ENCODE measurements around the gene ARSA.
"Not testable (repeated sequence)": the region's sequence is repeated elsewhere in the genome, so short reads cannot be mapped to it uniquely, and the experiment has no call there.

Gene ARSA

GRCh38 chr22:50621948-50622722, 5.8 kb downstream of the ARSA start:
- no peak for DNase-seq (ENCODE audit: low read depth in 3 of 3)

- peak in 1 of 3 experiments; percentile 19 for DNase-seq (ENCODE audit: low read depth in 3 of 3)
Observed at GRCh38 chr22:50621356-50621880, 6.5 kb downstream of the ARSA start.

GRCh38 chr22:50620593-50621355, 7.2 kb downstream of the ARSA start:
- DNase-seq (ENCODE audit: low read depth in 3 of 3), result peak in 1 of 3 experiments; percentile 14

- not testable (repeated sequence) for DNase-seq (ENCODE audit: low read depth in 3 of 3)
Observed at GRCh38 chr22:50614296-50614695, 13.7 kb downstream of the ARSA start.

GRCh38 chr22:50613291-50613981, 14.5 kb downstream of the ARSA start:
- DNase-seq (ENCODE audit: low read depth in 3 of 3), result no peak

- DNase-seq (ENCODE audit: low read depth in 3 of 3), result no peak
Observed at GRCh38 chr22:50612528-50613221, 15.3 kb downstream of the ARSA start.

- no peak for DNase-seq (ENCODE audit: low read depth in 3 of 3)
Observed at GRCh38 chr22:50612168-50612527, 15.8 kb downstream of the ARSA start.

- no peak for DNase-seq (ENCODE audit: low read depth in 3 of 3)
Observed at GRCh38 chr22:50611341-50612060, 16.5 kb downstream of the ARSA start.

GRCh38 chr22:50610581-50610980, 17.4 kb downstream of the ARSA start:
- no peak for DNase-seq (ENCODE audit: low read depth in 3 of 3)

- no peak for DNase-seq (ENCODE audit: low read depth in 3 of 3)
Observed at GRCh38 chr22:50610041-50610451, 17.9 kb downstream of the ARSA start.

- DNase-seq (ENCODE audit: low read depth in 3 of 3), result no peak
Observed at GRCh38 chr22:50609599-50609998, 18.4 kb downstream of the ARSA start.

- DNase-seq (ENCODE audit: low read depth in 3 of 3), result no peak
Observed at GRCh38 chr22:50608996-50609395, 19.0 kb downstream of the ARSA start.

GRCh38 chr22:50608058-50608840, 19.7 kb downstream of the ARSA start:
- DNase-seq (ENCODE audit: low read depth in 3 of 3), result not testable (repeated sequence)

- no peak for DNase-seq (ENCODE audit: low read depth in 3 of 3)
Observed at GRCh38 chr22:50607659-50608020, 20.3 kb downstream of the ARSA start.

GRCh38 chr22:50606946-50607658, 20.9 kb downstream of the ARSA start:
- no peak for DNase-seq (ENCODE audit: low read depth in 3 of 3)

- DNase-seq (ENCODE audit: low read depth in 3 of 3), result no peak
Observed at GRCh38 chr22:50606165-50606945, 21.6 kb downstream of the ARSA start.

GRCh38 chr22:50605613-50606074, 22.3 kb downstream of the ARSA start:
- DNase-seq (ENCODE audit: low read depth in 3 of 3), result no peak

- no peak for DNase-seq (ENCODE audit: low read depth in 3 of 3)
Observed at GRCh38 chr22:50605002-50605612, 22.8 kb downstream of the ARSA start.

All from stimulated activated CD4-positive, alpha-beta T cell treated with anti-CD3 and anti-CD28 coated beads, TNF-alpha, amount 100 ng/mL, for 4 hours (primary cell).